SHP77 treated with DMSO at 0.1 percent for 48 hours (cell line): ENCODE data around the gene GLRX2.
"Not testable (repeated sequence)": the region's sequence is repeated elsewhere in the genome, so short reads cannot be mapped to it uniquely, and the experiment has no call there.

Source experiments
- DNase-seq: peaks from one replicate; lab custom pipeline; 2025; lab: John Stamatoyannopoulos, UW

The GLRX2 gene, protein sequence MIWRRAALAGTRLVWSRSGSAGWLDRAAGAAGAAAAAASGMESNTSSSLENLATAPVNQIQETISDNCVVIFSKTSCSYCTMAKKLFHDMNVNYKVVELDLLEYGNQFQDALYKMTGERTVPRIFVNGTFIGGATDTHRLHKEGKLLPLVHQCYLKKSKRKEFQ

DNA sequence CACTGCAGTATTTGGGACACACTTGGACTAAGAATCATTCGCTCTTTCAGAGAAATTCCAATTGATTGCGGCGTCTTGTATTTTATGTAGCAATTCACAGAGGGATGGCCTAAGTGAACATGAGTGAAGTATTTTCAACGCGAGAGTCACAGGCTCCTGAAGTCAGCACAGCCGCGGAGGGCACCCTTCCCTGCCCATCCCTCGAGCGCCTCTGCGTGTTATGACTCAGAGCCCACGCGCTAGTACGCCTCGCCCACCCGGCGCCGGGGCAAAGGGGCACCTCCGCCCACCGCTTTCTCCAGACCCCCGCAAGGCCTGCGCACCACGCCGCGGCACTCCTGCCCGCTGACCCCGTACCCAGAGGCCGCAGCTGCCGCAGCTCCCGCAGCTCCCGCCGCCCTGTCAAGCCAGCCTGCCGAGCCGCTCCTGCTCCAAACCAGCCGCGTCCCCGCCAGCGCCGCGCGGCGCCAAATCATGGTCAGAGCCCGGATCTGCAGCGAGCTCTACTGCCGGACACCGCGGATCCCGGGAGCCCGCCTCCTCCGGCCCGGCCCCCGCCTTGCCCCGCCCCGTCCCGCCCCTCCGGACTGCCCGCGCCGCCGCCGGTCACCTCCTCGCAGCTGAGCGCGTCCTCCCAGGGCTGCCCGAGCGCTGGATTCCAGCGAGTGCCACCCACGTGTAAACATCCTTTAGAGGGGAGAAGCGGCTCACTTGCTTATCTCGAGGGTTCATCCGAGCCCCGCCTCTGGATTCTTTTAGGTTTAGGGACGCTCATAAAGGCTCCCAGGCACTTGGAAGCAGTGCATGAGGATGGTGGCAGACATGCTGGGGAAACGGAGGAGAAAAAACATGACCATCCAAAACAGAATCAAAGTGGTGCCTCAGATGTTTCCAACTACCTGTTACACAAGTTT lies at the start of gene GLRX2:
Gene GLRX2 (minus strand): TSS at position 508 of the 914 bp plus-strand sequence. CDS start 32 bp downstream, at position 476.
- peak; percentile 68 for DNase-seq

DNA sequence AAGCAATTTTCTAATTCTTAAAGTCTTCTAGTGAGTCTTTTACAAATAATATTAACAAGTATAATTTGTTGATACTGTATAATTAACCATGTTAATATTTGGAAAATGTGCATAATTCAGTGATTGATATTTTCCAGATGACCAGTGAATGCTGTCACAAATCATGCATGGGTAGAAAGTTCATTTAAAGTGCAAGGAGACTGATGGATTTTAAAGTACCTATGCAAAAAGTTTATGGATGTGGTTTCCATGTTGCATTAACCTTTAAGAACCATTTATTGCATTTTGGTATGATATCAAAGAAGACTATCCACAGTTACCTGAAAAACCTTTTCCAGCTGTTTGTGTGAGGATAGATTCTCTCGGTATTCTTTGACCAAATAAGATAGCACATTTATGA lies 39.8 kb upstream of the GLRX2 start:
- no peak for DNase-seq

DNA sequence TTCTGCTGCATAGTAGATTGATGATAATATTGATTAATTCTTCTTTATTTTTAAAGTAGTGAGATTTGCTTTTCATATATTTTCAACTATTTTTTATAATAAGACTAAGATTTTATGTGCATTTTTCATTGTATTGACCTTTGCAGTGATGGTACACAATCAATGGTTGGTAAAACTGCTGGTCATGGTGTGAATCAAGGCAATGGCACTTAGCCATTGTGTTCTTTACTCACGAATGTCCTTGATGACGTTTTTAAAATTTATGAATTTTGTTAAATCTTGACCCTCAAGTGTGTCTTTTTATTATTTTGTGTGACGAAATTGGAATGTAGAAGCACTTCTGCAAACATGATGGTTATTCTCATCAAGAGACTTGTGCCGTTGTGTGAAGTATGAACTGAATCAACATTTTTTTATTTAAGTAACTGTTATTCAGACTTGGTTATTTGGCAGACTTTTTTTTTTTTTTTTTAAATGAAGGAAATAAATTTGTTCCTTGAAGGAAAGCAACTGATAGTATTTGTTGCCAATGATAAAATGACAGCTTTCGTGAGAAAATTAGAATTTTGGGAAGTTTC lies 39.2 kb upstream of the GLRX2 start:
- DNase-seq, result no peak

DNA sequence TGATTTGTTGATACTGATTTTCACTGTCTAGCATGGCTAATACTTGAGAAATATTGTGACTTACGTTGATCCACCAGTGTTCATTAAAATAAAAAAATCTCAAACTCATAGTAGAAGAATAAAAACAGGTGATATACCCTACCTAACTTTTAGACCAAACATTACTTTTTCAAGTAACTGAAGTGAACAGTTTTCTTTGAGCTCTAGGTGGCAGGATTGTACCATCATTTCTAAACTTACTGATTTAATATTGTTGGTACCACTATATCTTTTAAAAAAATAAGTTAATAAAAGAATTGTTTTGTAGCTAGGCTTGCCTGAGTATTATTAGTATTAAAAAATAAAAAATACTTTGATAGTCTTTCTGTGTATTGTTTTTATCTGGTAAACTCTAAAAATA lies 38.1 kb upstream of the GLRX2 start:
- no peak for DNase-seq

DNA sequence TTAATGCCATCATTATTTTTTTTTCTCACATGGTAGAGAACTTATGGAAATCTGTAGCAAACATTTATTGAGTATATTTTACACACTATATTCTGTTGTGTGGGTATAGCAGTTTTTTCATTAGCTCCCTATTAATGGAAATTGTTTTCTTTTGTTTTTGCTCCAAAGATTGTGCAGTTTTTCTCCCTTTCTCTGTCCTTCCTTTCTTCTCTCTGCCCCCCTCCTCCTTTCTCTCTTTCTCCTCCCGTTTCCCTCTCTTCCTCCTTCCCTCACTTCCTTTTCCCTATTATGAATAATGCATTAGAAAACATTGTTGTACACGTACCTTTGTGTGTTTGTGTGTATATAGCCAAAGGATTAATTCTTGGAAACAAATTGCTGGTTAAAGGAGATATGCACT lies 37.2 kb upstream of the GLRX2 start:
- no peak for DNase-seq

DNA sequence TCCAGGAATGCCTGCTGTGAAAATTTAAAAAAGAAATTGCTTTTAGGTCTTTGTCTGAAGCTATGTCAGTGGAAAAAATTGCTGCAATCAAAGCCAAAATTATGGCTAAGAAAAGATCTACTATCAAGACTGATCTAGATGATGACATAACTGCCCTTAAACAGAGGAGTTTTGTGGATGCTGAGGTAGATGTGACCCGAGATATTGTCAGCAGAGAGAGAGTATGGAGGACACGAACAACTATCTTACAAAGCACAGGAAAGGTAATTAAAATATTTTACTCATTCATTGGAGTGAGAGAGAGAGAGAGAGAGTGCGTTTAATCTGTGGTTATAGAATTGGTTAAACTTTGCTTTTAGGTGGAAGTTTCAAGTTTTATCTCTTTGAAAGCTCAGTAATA lies 36.6 kb upstream of the GLRX2 start:
- no peak for DNase-seq

DNA sequence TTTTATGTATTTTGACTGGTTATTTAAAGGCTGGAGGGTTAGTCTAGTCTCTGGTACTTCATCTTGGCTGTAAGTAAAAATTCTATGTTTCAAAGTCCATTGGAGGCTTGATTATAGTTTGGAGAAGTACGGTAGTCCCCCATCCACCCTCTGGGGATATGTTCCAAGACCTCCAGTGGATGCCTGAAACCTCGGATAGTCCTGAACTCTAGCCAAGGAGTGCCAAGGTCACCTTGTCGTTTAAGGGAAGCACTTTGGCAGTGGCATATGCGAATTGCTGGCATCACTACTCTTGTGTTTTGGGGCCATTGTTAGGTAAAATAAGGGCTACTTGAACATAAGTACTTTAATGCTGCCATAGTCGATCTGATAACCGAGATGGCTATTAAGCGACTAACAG lies 35.0 kb upstream of the GLRX2 start:
- no peak for DNase-seq

DNA sequence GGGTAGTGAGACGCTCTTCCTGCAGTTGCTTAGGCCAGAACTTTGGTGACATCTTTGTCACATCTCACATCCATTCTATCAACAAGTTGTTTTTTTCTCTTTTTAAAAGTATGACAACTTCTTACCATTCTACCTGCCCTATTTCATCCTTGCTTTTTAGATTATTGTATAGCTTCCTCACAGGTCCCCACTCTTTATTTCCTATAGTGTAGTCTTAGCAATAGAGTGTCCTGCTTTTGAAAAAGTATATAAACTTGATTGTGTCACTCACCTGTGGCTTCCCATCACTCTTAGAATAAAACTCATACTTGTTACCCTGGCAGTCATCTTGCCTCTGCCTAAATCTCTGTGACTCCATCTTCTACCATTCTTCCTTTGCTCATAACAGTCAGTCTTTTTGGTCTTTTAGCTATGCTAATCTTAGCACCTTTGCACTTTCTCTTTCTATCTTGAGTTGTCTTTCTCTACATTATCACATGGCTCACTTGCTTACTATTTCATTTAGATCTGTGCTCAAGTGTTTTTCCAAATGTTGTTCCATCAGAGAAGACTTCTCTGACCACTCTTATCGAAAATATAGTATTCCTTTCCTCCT lies 26.1 kb upstream of the GLRX2 start:
- no peak for DNase-seq

DNA sequence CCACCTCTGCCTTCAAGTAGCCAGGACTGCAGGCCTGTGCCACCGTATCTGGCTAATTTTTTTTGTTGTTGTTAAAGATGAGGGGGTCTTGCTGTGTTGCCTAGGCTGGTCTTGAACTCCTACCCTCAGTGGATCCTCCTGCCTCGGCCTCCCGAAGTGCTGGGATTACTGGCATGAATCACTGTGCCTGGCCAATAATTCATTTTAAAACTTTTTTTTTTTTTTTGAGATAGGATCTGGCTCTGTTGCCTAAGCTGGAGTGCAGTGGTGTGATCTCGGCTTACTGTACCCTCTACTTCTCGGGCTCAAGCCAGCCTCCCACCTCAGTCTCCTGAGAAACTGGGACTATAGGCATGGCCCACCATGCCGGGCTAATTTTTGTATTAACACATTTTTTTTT lies 20.2 kb upstream of the GLRX2 start:
- DNase-seq, result no peak

DNA sequence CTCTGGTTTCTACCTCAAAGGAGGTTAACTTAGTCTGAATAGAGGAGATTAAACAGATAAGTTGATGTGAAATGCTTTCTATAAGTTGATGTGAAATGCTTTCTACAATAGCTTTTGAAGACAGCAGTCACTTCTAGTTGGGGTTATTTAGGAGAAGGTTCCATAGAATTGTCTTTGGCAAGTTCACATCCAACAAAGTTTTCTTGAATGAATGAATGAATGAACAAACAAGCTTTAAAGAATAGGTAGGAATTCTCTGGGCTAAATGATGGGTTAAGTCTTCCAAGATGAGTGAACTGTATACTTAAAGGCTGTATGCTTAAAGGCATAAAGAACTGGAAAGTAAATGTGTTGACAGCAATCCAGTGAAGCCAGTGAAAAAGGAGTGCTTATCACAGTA lies 18.5 kb upstream of the GLRX2 start:
- DNase-seq, result no peak

DNA sequence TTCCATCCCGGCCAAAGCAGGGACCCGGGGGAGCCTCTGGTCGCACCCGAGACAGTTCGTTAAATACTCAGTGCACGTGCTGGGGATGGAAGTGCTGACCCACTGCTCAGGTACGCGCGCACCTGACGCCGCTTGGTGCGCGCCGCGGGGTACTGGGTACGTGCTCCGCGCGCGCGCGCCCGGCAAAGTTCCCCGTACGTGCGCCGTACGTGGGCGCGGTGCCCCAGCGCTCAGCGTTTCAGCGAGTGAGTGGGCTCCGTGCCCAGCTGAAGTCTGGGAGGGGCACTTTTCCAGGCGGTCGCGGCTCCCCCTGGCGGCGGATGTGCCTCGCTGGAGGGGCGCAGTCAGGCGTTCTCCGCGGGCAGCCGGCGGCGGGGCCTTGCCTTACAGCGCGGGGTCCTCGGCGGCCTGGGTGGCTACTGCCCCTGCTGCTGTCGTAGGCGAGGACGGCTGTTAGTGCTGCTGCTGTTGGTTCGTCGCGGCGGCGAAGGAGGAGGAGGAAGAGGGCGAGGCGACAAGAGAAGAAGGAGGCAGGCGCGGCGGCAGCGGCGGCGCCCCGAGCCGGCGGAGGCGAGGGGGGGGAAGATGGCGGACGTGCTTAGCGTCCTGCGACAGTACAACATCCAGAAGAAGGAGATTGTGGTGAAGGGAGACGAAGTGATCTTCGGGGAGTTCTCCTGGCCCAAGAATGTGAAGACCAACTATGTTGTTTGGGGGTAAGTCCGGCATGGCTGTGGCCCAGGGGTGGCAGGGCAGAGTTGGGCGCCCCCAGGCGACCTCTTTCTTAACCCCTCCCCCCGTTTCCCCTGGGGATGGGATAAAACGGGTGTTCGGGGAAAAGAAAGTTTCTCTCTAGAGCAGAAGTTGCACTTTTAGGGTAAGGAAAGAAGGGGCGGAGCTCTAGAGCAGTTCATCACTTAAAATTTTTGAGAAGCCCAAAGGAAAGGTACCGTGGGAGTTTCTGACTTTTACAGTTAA lies 16.7 kb upstream of the GLRX2 start, which contains the start of gene CDC73:
Gene CDC73 (plus strand): TSS at position 416 of the 978 bp plus-strand sequence. CDS start 170 bp downstream, at position 586.
- DNase-seq, result peak; percentile 88

DNA sequence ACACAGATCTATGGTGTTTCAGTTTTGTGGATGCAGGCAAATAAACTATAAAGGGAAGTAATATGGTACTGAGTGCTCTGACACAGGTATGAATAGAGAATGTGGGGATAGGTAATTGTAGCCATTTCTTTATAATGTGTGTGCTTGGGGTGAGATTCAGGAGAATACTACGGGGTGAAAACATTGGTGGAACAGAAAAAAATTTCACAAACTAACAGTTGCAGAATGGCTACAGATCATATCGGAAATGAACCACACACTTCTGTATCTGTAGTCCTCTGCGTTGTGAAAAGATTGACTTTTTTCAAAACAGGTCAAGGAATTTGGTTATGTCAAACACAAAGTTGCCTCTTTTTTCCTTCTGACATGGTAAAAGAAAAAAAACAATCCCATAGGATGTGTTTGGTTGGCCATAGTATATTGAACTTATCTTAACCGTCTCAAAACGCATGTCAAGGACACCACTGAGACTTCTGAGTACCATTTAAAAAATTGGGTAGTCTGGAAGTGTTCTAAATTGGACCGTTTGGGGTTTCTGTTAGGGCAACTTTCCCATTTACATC lies 15.5 kb upstream of the GLRX2 start:
- DNase-seq, result no peak

DNA sequence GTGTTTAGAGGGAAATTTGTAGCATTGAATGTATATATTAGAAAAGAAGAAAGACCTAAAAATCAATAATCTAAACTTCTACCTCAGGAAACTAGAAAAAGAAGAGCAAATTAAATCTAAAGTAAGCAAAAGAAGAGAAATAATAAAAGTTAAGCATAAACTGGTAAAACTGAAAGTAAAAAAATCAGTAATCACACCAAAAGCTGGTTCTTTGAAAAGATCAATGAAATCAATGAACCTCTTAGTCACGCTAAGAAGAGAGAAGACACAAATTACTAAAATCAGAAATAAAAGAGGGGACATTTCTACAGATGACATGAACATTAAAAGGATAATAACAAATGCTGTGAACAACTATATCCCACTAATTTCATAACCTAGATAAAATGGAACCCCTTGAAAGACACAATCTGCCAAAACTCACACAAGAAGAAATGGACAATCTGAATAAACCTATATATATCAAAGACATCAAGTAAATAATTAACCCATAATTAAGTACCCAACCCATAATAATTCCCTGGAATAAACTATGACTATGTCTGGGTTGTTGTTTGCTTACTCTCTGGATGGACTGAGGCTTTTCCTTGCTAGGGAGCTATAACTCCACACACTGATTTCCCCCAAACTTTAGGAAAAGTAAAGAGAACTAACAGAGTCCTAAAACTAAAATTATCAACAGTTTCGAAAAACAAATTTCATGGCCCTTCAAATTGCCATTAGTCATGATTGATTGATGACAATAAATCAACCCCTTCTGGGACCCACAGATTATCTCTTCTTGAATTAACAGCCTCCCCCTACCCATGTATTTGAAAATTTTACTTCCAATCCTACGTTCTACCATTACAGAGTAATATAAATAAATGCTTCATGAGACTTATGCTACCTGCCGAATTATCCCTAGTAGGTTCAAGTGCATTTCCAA lies 13.9 kb upstream of the GLRX2 start:
- no peak for DNase-seq

DNA sequence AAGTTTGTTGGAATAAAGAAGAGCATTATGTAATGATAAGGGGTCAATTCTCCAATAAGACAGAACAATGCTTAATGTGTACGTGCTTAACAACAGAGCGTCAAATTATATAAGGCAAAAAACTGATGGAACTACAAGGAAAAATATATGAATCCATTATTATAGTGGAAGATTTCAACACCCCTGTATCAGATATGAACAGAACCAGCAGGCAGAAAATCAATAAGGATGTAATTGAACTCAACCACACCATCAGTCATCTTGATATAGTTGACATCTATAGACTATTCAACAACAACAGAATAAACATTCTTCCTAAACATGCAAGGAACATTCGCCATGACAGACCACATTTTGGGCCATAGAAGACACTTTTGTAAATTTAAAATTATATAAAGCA lies 13.0 kb upstream of the GLRX2 start:
- no peak for DNase-seq

DNA sequence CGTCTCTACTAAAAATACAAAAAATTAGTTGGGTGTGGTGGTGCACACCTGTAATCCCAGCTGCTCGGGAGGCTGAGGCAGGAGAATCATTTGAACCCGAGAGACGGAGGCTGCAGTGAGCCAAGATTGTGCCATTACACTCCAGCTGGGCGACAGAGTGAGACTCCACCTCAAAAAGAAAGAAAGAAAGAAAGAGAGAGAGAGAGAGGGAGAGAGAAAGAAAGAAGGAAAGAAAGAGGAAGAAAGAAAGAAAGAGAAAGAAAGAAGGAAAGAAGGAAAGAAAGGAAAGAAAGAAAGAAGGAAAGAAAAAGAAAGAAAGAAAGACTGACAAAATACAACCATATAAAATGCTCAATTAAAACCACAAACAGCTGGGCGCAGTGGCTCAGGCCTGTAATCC lies 12.0 kb upstream of the GLRX2 start:
- DNase-seq, result not testable (repeated sequence)

DNA sequence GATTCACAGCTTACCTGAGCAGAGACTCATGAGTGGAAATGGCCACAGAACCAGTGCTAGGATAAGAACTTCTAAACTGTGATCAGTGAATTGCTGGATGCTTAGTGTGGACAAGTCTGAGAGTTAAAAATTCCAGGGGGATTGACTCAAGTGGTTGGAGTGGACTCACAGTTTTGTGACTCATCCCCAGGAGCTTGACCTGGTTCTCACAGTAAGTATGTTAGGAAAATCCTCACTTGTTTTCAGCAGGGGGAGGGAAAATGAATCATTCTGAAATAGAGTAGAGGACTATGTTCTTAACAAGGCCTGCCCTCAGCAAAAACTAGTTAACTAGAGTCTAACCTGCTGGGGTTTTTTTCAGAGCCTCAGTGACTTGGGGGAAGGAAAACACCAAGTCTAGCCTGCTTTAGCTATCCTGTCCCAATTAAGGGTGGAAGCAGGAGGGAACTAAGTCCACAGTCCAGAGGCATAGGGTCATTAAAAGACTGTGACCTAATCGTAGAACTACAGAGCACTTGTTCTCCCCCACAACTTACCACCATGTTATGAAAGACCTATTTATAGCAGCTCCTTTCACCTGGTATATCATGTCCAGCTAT lies 10.5 kb upstream of the GLRX2 start:
- no peak for DNase-seq

DNA sequence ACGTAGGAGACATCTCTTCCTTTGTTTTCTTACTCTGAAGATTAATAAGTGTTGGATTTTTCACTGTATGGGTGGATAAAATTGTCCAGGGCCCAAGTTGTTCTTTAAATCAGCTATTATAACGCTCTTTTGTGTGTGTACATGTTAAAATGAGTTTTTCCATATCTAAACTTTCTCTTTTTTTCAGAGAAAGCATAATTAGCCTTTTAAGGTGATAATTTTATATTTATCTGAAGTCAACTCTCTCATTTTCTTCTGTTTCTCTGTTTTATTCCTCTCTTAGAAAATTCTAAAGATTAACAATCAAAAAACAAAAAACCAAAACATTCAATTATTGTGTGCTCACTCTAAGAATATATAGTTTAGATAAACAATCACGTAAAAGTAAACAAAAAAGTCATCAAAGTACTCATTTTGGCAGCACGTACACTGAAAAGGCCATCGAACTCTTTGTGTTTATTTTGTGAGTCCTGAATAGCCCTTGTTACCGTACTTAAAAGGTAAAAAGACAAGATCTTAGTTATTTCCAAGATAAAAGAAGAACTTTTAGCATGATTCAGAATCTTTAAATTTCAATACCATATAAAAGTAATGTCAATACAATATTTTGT lies 9.4 kb upstream of the GLRX2 start:
- DNase-seq, result no peak

DNA sequence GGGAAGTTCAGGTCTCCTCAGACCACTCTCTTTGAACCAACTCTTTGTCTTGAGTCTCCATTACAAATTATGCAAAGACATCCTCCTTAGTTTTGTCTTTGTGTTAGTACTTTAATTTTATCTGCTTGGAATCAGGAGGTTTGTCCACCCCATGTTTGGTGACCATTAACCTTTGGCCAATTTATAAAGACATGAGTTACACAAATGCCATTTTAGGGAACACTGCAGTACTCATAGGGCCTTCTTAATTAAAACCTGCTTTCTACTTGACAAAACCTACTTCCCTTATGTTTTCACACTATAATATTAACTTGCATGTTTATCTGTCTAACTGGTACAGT lies 8.7 kb upstream of the GLRX2 start:
- DNase-seq, result no peak

DNA sequence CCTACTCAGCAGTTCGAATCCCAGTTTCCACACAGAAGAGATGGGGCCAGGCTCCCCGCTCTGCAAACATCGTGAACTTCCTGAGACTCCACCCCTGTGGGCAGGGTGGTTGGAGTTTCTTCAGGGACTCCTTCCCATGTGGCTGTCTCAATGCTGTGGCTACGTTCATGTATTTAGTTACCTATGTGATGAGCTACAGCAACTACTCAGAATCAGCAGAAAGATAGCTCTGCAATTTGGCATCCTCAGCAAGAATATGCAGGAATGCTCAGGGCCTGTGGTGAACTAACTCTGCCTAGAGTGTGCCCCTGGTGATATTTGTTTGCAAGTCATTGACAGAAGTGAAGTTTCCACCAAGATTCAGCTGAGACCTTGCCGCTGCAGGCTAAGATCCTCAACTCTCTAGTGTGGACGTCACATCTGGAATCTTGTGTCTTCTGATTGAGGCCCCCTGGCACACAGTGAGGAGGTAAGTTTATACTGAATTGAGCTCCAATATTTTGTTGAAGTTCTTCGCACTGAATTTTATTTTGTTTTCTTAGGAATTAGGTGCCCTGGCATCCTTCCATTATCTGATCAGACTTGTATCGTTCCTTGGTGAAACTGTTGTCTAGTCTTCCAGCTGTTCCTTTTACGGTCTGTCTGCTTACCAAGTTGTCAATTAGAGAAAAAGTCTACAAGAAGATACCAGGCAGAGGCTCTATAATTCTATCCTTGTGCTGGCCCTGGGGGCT lies 8.2 kb upstream of the GLRX2 start:
- DNase-seq, result no peak
